Neural progenitor cell (in vitro differentiated cells): ENCODE data around the gene SLC25A18. TPM values are rescaled to one million over a fixed set of nuclear protein-coding genes. Genes with fewer than 3 reads are reported as not detected.

ENCODE experiments used
- DNase-seq: peaks from one replicate; pipeline ENCODE4 v3.0.0-alpha.2; 2016; ENCODE audit warnings: low spot score
- H2AFZ ChIP-seq: fragments of 200-600 bp; sonication (generic); replicated peaks from 2 replicates; pipeline ENCODE4 v1.6.1; 2016; ENCODE audit warnings: antibody characterized with exemption
- H3F3A ChIP-seq: fragments of 200-600 bp; sonication (generic); 2 replicates; pipeline ENCODE4 v1.6.1; 2016; ENCODE audit warnings: antibody characterized with exemption, low read depth
- H3K27ac ChIP-seq: fragments of 200-600 bp; sonication (generic); 2 replicates; pipeline ENCODE4 v1.5.1; 2016; ENCODE audit warnings: mild to moderate bottlenecking
- H3K27me3 ChIP-seq: fragments of 200-600 bp; sonication (generic); 2 replicates; pipeline ENCODE4 v1.6.1; 2016; ENCODE audit warnings: mild to moderate bottlenecking, moderate library complexity
- H3K36me3 ChIP-seq: fragments of 200-600 bp; sonication (generic); 2 replicates; pipeline ENCODE4 v1.5.1; 2016
- H3K4me1 ChIP-seq: fragments of 200-600 bp; sonication (generic); 2 replicates; pipeline ENCODE4 v1.6.1; 2016; ENCODE audit warnings: mixed run types
- H3K4me2 ChIP-seq: fragments of 200-600 bp; sonication (generic); 2 replicates; pipeline ENCODE4 v1.6.1; 2016
- H3K4me3 ChIP-seq: fragments of 200-600 bp; sonication (generic); 2 replicates; pipeline ENCODE4 v1.5.1; 2016
- H3K79me2 ChIP-seq: fragments of 200-600 bp; sonication (generic); 2 replicates; pipeline ENCODE4 v1.6.1; 2016; ENCODE audit warnings: low read depth
- H3K9ac ChIP-seq: fragments of 200-600 bp; sonication (generic); 2 replicates; pipeline ENCODE4 v1.6.1; 2016
- H3K9me3 ChIP-seq: fragments of 200-600 bp; sonication (generic); 2 replicates; pipeline ENCODE4 v1.5.1; 2016; ENCODE audit warnings: low read depth
- H4K20me1 ChIP-seq: fragments of 200-600 bp; sonication (generic); 2 replicates; pipeline ENCODE4 v1.6.1; 2016; ENCODE audit warnings: low read depth
- H3K27ac Mint-ChIP-seq: 3 replicates; pipeline ENCODE4 v1.8.0; 2021; ENCODE audit warnings: mixed read lengths
- H3K27me3 Mint-ChIP-seq: 2 replicates; pipeline ENCODE4 v1.8.0; 2022; ENCODE audit warnings: low read depth, mild to moderate bottlenecking, inconsistent platforms, moderate library complexity, mixed read lengths; ENCODE audit not compliant: insufficient read depth
- H3K36me3 Mint-ChIP-seq: 3 replicates; pipeline ENCODE4 v1.8.0; 2021; ENCODE audit warnings: mixed read lengths
- H3K4me1 Mint-ChIP-seq: 3 replicates; pipeline ENCODE4 v1.8.0; 2021; ENCODE audit warnings: mixed read lengths
- H3K4me3 Mint-ChIP-seq: 3 replicates; pipeline ENCODE4 v1.8.0; 2021; ENCODE audit warnings: mild to moderate bottlenecking, moderate library complexity, mixed read lengths
- H3K9me3 Mint-ChIP-seq: 3 replicates; pipeline ENCODE4 v1.8.0; 2020; ENCODE audit warnings: mixed read lengths
- EZH2 ChIP-seq: fragments of 200-600 bp; sonication (generic); IDR thresholded peaks from 2 replicates; pipeline ENCODE4 v1.6.1; 2017; ENCODE audit warnings: antibody characterized with exemption, mild to moderate bottlenecking, moderate library complexity
- EZH2phosphoT487 ChIP-seq: fragments of 200-600 bp; sonication (generic); IDR thresholded peaks from 2 replicates; pipeline ENCODE4 v1.6.1; 2017; ENCODE audit warnings: antibody characterized with exemption
- total RNA-seq: library from RNA; depleted of rRNA; stranded (reverse); fragments of >200 nt; gene quantifications from 2 replicates; pipeline ENCODE4 v1.2.3, GENCODE V29; 2015; ENCODE audit warnings: low replicate concordance
- TF ChIP-seq, protein P1 (sequence below): fragments of 200-600 bp; sonication (generic); IDR thresholded peaks from 2 replicates; pipeline ENCODE4 v1.5.1; 2017; ENCODE audit warnings: antibody characterized with exemption, mild to moderate bottlenecking

SLC25A18 gene, protein sequence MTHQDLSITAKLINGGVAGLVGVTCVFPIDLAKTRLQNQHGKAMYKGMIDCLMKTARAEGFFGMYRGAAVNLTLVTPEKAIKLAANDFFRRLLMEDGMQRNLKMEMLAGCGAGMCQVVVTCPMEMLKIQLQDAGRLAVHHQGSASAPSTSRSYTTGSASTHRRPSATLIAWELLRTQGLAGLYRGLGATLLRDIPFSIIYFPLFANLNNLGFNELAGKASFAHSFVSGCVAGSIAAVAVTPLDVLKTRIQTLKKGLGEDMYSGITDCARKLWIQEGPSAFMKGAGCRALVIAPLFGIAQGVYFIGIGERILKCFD
- total RNA-seq = 0.37 and 0.88 TPM in 2 replicates

DNA sequence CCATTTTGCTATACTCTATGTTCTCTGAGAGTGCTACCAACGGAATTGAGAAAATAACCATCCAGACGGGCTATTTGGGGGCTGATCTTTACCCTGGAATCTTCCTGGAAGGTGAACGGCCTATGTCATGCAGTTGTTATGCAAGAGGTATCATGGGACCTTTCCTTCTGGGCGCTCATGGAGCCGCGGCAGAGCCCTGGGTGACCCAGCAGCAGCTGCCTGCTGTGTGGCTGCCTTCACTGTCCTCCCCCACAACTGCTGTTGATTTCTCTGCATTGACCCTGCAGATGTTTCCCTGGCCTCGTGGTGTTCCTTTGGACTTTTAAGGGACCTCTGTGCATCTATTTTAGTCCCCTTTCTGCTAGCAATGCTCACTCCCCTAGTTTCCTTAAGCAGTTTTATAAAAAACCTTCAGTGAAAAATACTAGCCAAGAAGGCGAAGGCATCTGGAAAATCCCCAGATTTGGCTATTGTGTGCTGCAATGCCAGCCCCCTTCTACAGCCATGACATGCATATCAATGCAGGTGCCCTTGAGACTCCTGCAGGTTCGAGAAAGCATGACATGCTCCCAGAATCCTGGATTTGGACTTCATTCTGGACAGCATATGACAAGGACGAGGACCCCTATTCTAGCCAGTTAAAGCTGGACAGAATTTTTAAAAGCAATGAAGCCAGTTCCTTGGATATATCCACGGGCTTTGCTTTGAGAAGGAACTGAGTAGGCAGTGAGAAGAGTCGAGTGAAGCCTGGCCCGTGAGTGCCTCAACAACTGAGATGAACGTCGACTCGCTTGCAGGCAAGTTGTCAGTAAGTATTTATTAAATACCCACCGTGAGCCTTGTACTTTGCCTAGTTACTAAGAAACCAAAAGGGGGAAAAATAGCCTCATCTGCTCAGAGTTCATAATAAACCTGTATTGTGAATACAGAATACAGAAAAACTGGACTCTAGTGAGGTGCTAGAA, at the start of gene SLC25A18:
SLC25A18 (plus strand) TSS at position 593 of the 965 bp plus-strand sequence. CDS start 16,447 bp downstream, outside the sequence.
- Mint-ChIP-seq H3K27me3 (peaks cover 8% of the 10 kb centered on the region), H3K4me1 (peaks cover 19% of the 10 kb centered on the region), H3K27ac (peak within 1 kb of the TSS; percentile 72), H3K36me3 (peaks cover 20% of the 10 kb centered on the region), H3K9me3 (peaks cover 17% of the 10 kb centered on the region), H3K4me3 (no peak within 1 kb of the TSS)
- no peaks in the 10 kb centered on the region for H3K79me2 ChIP-seq
- DNase-seq = peak; percentile 43
- H3K9me3 ChIP-seq = no peaks in the 10 kb centered on the region
- H2AFZ ChIP-seq = no peak within 1 kb of the TSS
- H3K9ac ChIP-seq = no peak within 1 kb of the TSS
- no peak within 1 kb of the TSS for H3K4me3 ChIP-seq
- peaks cover 26% of the 10 kb centered on the region for H3F3A ChIP-seq
- H3K4me2 ChIP-seq = peak within 1 kb of the TSS; percentile 11
- peaks cover 17% of the 10 kb centered on the region for H3K4me1 ChIP-seq
- H4K20me1 ChIP-seq = no peaks in the 10 kb centered on the region
- H3K36me3 ChIP-seq = peaks cover 5% of the 10 kb centered on the region
- TF ChIP-seq, protein P1, sequence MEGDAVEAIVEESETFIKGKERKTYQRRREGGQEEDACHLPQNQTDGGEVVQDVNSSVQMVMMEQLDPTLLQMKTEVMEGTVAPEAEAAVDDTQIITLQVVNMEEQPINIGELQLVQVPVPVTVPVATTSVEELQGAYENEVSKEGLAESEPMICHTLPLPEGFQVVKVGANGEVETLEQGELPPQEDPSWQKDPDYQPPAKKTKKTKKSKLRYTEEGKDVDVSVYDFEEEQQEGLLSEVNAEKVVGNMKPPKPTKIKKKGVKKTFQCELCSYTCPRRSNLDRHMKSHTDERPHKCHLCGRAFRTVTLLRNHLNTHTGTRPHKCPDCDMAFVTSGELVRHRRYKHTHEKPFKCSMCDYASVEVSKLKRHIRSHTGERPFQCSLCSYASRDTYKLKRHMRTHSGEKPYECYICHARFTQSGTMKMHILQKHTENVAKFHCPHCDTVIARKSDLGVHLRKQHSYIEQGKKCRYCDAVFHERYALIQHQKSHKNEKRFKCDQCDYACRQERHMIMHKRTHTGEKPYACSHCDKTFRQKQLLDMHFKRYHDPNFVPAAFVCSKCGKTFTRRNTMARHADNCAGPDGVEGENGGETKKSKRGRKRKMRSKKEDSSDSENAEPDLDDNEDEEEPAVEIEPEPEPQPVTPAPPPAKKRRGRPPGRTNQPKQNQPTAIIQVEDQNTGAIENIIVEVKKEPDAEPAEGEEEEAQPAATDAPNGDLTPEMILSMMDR = peak; percentile 29
- no peak for TF ChIP-seq EZH2
- TF ChIP-seq EZH2phosphoT487 = no peak
- no peaks in the 10 kb centered on the region for H3K27me3 ChIP-seq
- peak within 1 kb of the TSS; percentile 42 for H3K27ac ChIP-seq

DNA sequence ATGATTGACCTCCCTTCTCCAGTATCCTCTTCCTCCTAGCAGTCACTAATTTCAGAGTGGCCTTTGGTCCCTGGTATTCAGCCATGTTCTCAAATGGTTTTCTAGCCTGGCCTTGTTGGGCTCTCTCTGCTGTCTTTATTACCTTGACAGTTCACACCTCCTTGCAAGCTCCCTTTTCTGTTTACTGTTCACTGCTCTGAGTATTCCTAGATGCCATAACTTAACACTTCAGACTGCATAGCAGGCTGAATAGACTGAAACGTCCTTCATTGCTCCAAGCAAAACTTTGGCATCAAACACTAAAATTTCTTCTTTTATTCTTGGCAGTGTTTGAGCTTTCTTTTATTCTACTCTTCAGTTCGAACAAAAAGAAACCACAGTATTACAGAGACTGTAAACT, 49.7 kb upstream of the SLC25A18 start:
- no peak overlapping the region for H3K4me2 ChIP-seq
- no peaks in the 10 kb centered on the region for H3K27me3 ChIP-seq
- peaks cover 12% of the 10 kb centered on the region for H3F3A ChIP-seq
- H3K4me3 ChIP-seq = no peak overlapping the region
- no peaks in the 10 kb centered on the region for H3K4me1 ChIP-seq
- H3K27me3 Mint-ChIP-seq = no peaks in the 10 kb centered on the region
- no peaks in the 10 kb centered on the region for H3K9me3 Mint-ChIP-seq
- TF ChIP-seq EZH2 = no peak
- TF ChIP-seq, protein P1 = no peak
- no peak for TF ChIP-seq EZH2phosphoT487
- no peak overlapping the region for H3K9ac ChIP-seq
- H3K79me2 ChIP-seq = peaks cover 21% of the 10 kb centered on the region
- H4K20me1 ChIP-seq = peaks cover 1% of the 10 kb centered on the region
- no peak overlapping the region for H3K27ac Mint-ChIP-seq
- H3K27ac ChIP-seq = no peak overlapping the region
- H3K9me3 ChIP-seq = no peaks in the 10 kb centered on the region
- peaks cover 28% of the 10 kb centered on the region for H3K36me3 Mint-ChIP-seq
- H3K4me3 Mint-ChIP-seq = no peak overlapping the region
- no peak overlapping the region for H2AFZ ChIP-seq
- H3K36me3 ChIP-seq = no peaks in the 10 kb centered on the region
- DNase-seq = no peak
- peaks cover 5% of the 10 kb centered on the region for H3K4me1 Mint-ChIP-seq

DNA sequence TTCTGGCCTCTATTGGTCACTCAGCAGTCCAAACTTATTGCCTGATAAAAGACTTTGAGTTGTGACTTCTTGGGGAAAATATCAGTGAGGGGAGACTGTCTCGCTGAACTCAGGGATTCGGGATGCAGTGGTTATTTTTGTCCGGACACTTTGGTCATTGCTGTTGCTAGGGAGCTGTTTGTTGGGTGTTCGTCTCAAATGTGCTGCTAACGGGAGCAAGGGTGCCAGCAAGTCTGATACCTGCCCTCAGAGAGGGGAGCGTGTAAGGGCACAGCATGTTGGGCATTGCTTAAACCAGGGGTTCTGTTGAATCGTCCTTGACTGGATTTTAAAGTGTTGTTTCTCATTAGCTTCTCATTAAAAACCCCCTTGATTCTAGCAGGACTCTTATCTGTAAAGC, 49.2 kb upstream of the SLC25A18 start:
- H3K27me3 Mint-ChIP-seq = no peaks in the 10 kb centered on the region
- H3K27ac ChIP-seq = no peak overlapping the region
- TF ChIP-seq EZH2 = no peak
- TF ChIP-seq EZH2phosphoT487 = no peak
- TF ChIP-seq, protein P1 = no peak
- no peaks in the 10 kb centered on the region for H3K36me3 ChIP-seq
- H3K27ac Mint-ChIP-seq = no peak overlapping the region
- DNase-seq = no peak
- H3K4me1 Mint-ChIP-seq = peaks cover 8% of the 10 kb centered on the region
- H3K9me3 ChIP-seq = no peaks in the 10 kb centered on the region
- no peak overlapping the region for H3K9ac ChIP-seq
- H3K79me2 ChIP-seq = peaks cover 23% of the 10 kb centered on the region
- H3F3A ChIP-seq = peaks cover 12% of the 10 kb centered on the region
- no peak overlapping the region for H3K4me3 Mint-ChIP-seq
- H3K36me3 Mint-ChIP-seq = peaks cover 31% of the 10 kb centered on the region
- no peak overlapping the region for H3K4me3 ChIP-seq
- no peaks in the 10 kb centered on the region for H3K4me1 ChIP-seq
- no peak overlapping the region for H2AFZ ChIP-seq
- no peak overlapping the region for H3K4me2 ChIP-seq
- no peaks in the 10 kb centered on the region for H3K9me3 Mint-ChIP-seq
- no peaks in the 10 kb centered on the region for H3K27me3 ChIP-seq
- H4K20me1 ChIP-seq = no peaks in the 10 kb centered on the region
